HG03060 (cell line): ENCODE data around the gene TAF1.
"Not testable (repeated sequence)": the region's sequence is repeated elsewhere in the genome, so short reads cannot be mapped to it uniquely, and the experiment has no call there.

Experiments used
- ATAC-seq: cut with Tn5 transposase; IDR thresholded peaks from one replicate; pipeline ENCODE4 v1.9.1; 2021; ENCODE audit warnings: low read depth, moderate number of reproducible peaks; ENCODE audit not compliant: unreplicated experiment

TAF1 gene

DNA sequence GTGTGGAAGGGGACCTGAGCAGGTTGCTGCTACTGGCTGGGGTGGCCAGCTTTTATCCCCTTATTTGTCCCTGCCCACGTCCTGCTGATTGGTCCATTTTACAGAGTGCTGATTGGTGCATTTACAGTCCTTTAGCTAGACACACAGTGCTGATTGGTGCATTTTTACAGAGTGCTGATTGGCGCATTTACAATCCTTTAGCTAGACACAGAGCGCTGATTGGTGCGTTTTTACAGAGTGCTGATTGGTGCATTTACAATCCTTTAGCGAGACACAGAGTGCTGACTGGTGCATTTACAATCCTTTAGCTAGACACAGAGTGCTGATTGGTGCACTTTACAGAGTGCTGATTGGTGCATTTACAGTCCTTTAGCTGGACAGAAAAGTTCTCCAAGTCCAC lies 135.9 kb downstream of the TAF1 start:
- not testable (repeated sequence) for ATAC-seq

GRCh38 chrX:71504346-71504745 lies 138.2 kb downstream of the TAF1 start:
- ATAC-seq = no peak

- ATAC-seq = no peak
Observed at GRCh38 chrX:71509289-71509688, 143.1 kb downstream of the TAF1 start.

DNA sequence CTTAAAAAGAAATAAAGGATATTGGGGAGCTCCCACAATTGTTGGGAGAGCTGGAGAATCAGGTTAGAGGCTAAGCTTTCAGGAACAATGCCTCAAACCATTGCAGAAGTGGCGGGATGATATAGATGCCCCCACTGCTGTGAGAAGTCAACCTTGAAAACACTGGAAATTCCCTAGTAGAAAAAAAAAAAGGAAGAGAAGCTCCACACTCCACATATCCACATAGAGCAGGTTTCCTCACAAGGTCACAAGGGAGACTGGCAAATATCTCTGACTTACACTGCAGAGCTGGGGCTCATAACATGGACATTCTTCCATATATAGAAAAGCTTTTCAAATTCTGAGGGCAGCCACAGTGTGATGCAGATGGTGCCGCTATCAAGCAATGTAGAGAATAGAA lies 144.0 kb downstream of the TAF1 start:
- ATAC-seq = no peak

GRCh38 chrX:71513731-71514130 lies 147.6 kb downstream of the TAF1 start:
- ATAC-seq = not testable (repeated sequence)

DNA sequence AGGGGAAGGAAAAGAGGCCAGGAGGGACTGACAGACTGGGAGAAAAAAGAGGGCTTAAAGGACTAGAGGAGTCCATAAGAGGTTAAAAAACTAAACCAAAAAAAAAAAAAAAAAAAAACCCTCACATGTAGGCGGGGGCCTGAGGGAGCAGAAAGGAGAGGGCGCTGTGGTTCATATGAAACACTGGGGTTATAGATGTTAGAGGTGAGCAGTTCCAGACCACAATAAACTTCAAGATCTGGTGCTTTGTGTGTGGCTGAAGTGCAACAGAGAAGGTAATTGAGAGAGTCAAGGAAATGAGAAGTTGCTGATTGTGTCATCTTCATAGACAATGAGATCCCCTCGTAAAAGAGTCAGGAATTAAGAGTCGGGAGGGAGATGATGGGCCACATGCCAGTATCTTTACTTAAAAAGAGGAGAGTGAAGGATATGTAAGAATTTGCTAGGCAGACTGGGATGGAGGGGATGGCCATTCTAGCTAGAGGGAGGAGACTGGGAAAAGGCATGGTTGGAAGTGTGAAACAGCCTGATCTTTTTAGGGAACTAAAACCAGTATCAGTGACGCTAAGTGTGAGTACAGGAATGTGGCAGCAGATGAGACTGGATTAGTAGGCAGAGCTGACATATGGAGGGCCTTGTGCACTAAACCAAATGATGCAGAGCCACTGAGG lies 148.3 kb downstream of the TAF1 start:
- ATAC-seq = no peak

GRCh38 chrX:71515038-71515396 lies 148.9 kb downstream of the TAF1 start:
- no peak for ATAC-seq
